ENCODE data around the gene CADPS2.

Gene CADPS2

GRCh38 chr7:122738947-122739346 is 147.3 kb downstream of the CADPS2 start:
- no peaks in the 10 kb centered on the region for H3K4me1 Mint-ChIP-seq (ENCODE audit: low read depth)
- H3K27me3 Mint-ChIP-seq (ENCODE audit: low read depth), result no peaks in the 10 kb centered on the region
- no peaks in the 10 kb centered on the region for H3K36me3 Mint-ChIP-seq (ENCODE audit: low read depth)
- no peak overlapping the region for H3K4me3 Mint-ChIP-seq
- no peaks in the 10 kb centered on the region for H3K9me3 Mint-ChIP-seq
- no peak for DNase-seq (ENCODE audit: low spot score)
- no peak overlapping the region for H3K27ac Mint-ChIP-seq

GRCh38 chr7:122736183-122736582 is 150.1 kb downstream of the CADPS2 start:
- no peak for DNase-seq (ENCODE audit: low spot score)
- Mint-ChIP-seq H3K36me3 (ENCODE audit: low read depth) (no peaks in the 10 kb centered on the region), H3K4me1 (ENCODE audit: low read depth) (no peaks in the 10 kb centered on the region), H3K27me3 (ENCODE audit: low read depth) (no peaks in the 10 kb centered on the region), H3K9me3 (no peaks in the 10 kb centered on the region), H3K4me3 (no peak overlapping the region), H3K27ac (no peak overlapping the region)

GRCh38 chr7:122727759-122728158 is 158.5 kb downstream of the CADPS2 start:
- Mint-ChIP-seq H3K4me3 (no peak overlapping the region), H3K36me3 (ENCODE audit: low read depth) (no peaks in the 10 kb centered on the region), H3K27ac (no peak overlapping the region), H3K27me3 (ENCODE audit: low read depth) (no peaks in the 10 kb centered on the region), H3K4me1 (ENCODE audit: low read depth) (no peaks in the 10 kb centered on the region), H3K9me3 (no peaks in the 10 kb centered on the region)
- no peak for DNase-seq (ENCODE audit: low spot score)

- DNase-seq (ENCODE audit: low spot score), result no peak
- Mint-ChIP-seq H3K36me3 (ENCODE audit: low read depth) (no peaks in the 10 kb centered on the region), H3K9me3 (no peaks in the 10 kb centered on the region), H3K4me1 (ENCODE audit: low read depth) (no peaks in the 10 kb centered on the region), H3K27me3 (ENCODE audit: low read depth) (no peaks in the 10 kb centered on the region), H3K27ac (no peak overlapping the region), H3K4me3 (no peak overlapping the region)
Measured at GRCh38 chr7:122727354-122727753, 158.9 kb downstream of the CADPS2 start.

- H3K36me3 Mint-ChIP-seq (ENCODE audit: low read depth), result no peaks in the 10 kb centered on the region
- no peak for DNase-seq (ENCODE audit: low spot score)
- no peaks in the 10 kb centered on the region for H3K4me1 Mint-ChIP-seq (ENCODE audit: low read depth)
- H3K27me3 Mint-ChIP-seq (ENCODE audit: low read depth), result no peaks in the 10 kb centered on the region
- H3K4me3 Mint-ChIP-seq, result no peak overlapping the region
- no peak overlapping the region for H3K27ac Mint-ChIP-seq
- no peaks in the 10 kb centered on the region for H3K9me3 Mint-ChIP-seq
Measured at GRCh38 chr7:122726881-122727280, 159.4 kb downstream of the CADPS2 start.

GRCh38 chr7:122724366-122724765 is 161.9 kb downstream of the CADPS2 start:
- Mint-ChIP-seq H3K36me3 (ENCODE audit: low read depth) (no peaks in the 10 kb centered on the region), H3K27me3 (ENCODE audit: low read depth) (no peaks in the 10 kb centered on the region), H3K9me3 (peaks cover 8% of the 10 kb centered on the region), H3K4me1 (ENCODE audit: low read depth) (no peaks in the 10 kb centered on the region), H3K27ac (no peak overlapping the region), H3K4me3 (no peak overlapping the region)
- DNase-seq (ENCODE audit: low spot score), result no peak

- no peaks in the 10 kb centered on the region for H3K27me3 Mint-ChIP-seq (ENCODE audit: low read depth)
- no peak for DNase-seq (ENCODE audit: low spot score)
- no peak overlapping the region for H3K4me3 Mint-ChIP-seq
- no peaks in the 10 kb centered on the region for H3K36me3 Mint-ChIP-seq (ENCODE audit: low read depth)
- H3K4me1 Mint-ChIP-seq (ENCODE audit: low read depth), result no peaks in the 10 kb centered on the region
- no peak overlapping the region for H3K27ac Mint-ChIP-seq
- peaks cover 11% of the 10 kb centered on the region for H3K9me3 Mint-ChIP-seq
Measured at GRCh38 chr7:122719010-122719578, 167.2 kb downstream of the CADPS2 start.

- H3K36me3 Mint-ChIP-seq (ENCODE audit: low read depth), result no peaks in the 10 kb centered on the region
- peaks cover 11% of the 10 kb centered on the region for H3K9me3 Mint-ChIP-seq
- no peak overlapping the region for H3K27ac Mint-ChIP-seq
- H3K4me3 Mint-ChIP-seq, result no peak overlapping the region
- no peak for DNase-seq (ENCODE audit: low spot score)
- H3K4me1 Mint-ChIP-seq (ENCODE audit: low read depth), result no peaks in the 10 kb centered on the region
- H3K27me3 Mint-ChIP-seq (ENCODE audit: low read depth), result no peaks in the 10 kb centered on the region
Measured at GRCh38 chr7:122717356-122718089, 168.7 kb downstream of the CADPS2 start.

GRCh38 chr7:122715183-122715582 is 171.1 kb downstream of the CADPS2 start:
- H3K4me1 Mint-ChIP-seq (ENCODE audit: low read depth), result no peaks in the 10 kb centered on the region
- H3K9me3 Mint-ChIP-seq, result peaks cover 4% of the 10 kb centered on the region
- H3K4me3 Mint-ChIP-seq, result no peak overlapping the region
- H3K27ac Mint-ChIP-seq, result no peak overlapping the region
- no peaks in the 10 kb centered on the region for H3K36me3 Mint-ChIP-seq (ENCODE audit: low read depth)
- no peak for DNase-seq (ENCODE audit: low spot score)
- no peaks in the 10 kb centered on the region for H3K27me3 Mint-ChIP-seq (ENCODE audit: low read depth)

GRCh38 chr7:122710916-122711315 is 175.3 kb downstream of the CADPS2 start:
- Mint-ChIP-seq H3K9me3 (no peaks in the 10 kb centered on the region), H3K4me3 (no peak overlapping the region), H3K36me3 (ENCODE audit: low read depth) (no peaks in the 10 kb centered on the region), H3K4me1 (ENCODE audit: low read depth) (no peaks in the 10 kb centered on the region), H3K27ac (no peak overlapping the region), H3K27me3 (ENCODE audit: low read depth) (no peaks in the 10 kb centered on the region)
- DNase-seq (ENCODE audit: low spot score), result no peak

- H3K9me3 Mint-ChIP-seq, result no peaks in the 10 kb centered on the region
- no peaks in the 10 kb centered on the region for H3K4me1 Mint-ChIP-seq (ENCODE audit: low read depth)
- no peak overlapping the region for H3K27ac Mint-ChIP-seq
- no peak for DNase-seq (ENCODE audit: low spot score)
- H3K36me3 Mint-ChIP-seq (ENCODE audit: low read depth), result no peaks in the 10 kb centered on the region
- H3K4me3 Mint-ChIP-seq, result no peak overlapping the region
- H3K27me3 Mint-ChIP-seq (ENCODE audit: low read depth), result no peaks in the 10 kb centered on the region
Measured at GRCh38 chr7:122709930-122710646, 176.2 kb downstream of the CADPS2 start.

- Mint-ChIP-seq H3K4me1 (ENCODE audit: low read depth) (no peaks in the 10 kb centered on the region), H3K9me3 (no peaks in the 10 kb centered on the region), H3K27ac (no peak overlapping the region), H3K27me3 (ENCODE audit: low read depth) (no peaks in the 10 kb centered on the region), H3K4me3 (no peak overlapping the region), H3K36me3 (ENCODE audit: low read depth) (no peaks in the 10 kb centered on the region)
- no peak for DNase-seq (ENCODE audit: low spot score)
Measured at GRCh38 chr7:122706836-122707235, 179.4 kb downstream of the CADPS2 start.

- no peak for DNase-seq (ENCODE audit: low spot score)
- H3K27me3 Mint-ChIP-seq (ENCODE audit: low read depth), result no peaks in the 10 kb centered on the region
- H3K36me3 Mint-ChIP-seq (ENCODE audit: low read depth), result no peaks in the 10 kb centered on the region
- H3K4me1 Mint-ChIP-seq (ENCODE audit: low read depth), result no peaks in the 10 kb centered on the region
- no peak within 1 kb of the TSS for H3K27ac Mint-ChIP-seq
- H3K9me3 Mint-ChIP-seq, result no peaks in the 10 kb centered on the region
- H3K4me3 Mint-ChIP-seq, result no peak within 1 kb of the TSS
Measured at GRCh38 chr7:122702872-122703510, 183.3 kb downstream of the CADPS2 start, which contains the start of gene RNF148. Gene RNF148 (minus strand): TSS chr7:122702922. CDS start chr7:122702750, 172 bp downstream.

GRCh38 chr7:122699017-122699416 is 187.2 kb downstream of the CADPS2 start, which contains the start of gene RNF133:
Gene RNF133 (minus strand): TSS chr7:122699117. CDS start chr7:122698918, 199 bp downstream.
- no peak within 1 kb of the TSS for H3K27ac Mint-ChIP-seq
- H3K4me3 Mint-ChIP-seq, result no peak within 1 kb of the TSS
- no peaks in the 10 kb centered on the region for H3K27me3 Mint-ChIP-seq (ENCODE audit: low read depth)
- DNase-seq (ENCODE audit: low spot score), result no peak
- H3K4me1 Mint-ChIP-seq (ENCODE audit: low read depth), result no peaks in the 10 kb centered on the region
- H3K9me3 Mint-ChIP-seq, result peaks cover 3% of the 10 kb centered on the region
- H3K36me3 Mint-ChIP-seq (ENCODE audit: low read depth), result no peaks in the 10 kb centered on the region

Data from T-helper 2 cell treated with Interferon-gamma antibody and Interleukin-4, amounts not matched to agents 5 μg/mL and 100 μg/mL, for 36 hours (primary cell).